Stomach (tissue), 4 donors: Measurements from ENCODE around the gene NCF4.

ENCODE experiments used
- POLR2A ChIP-seq, 4 donors: fragments of 450-650 bp; IDR thresholded peaks; one replicate each; pipeline ENCODE4 v1.6.1; 2016; ENCODE audit warnings: antibody characterized with exemption in 4 of 4, control low read depth in 2 of 4, mild to moderate bottlenecking in 1 of 4, moderate library complexity in 1 of 4
- POLR2AphosphoS5 ChIP-seq, 3 donors: sonication (generic); formaldehyde crosslinking; IDR thresholded peaks; one replicate each; pipeline ENCODE4 v1.6.1; 2016; ENCODE audit warnings: antibody characterized with exemption in 3 of 3
- TF ChIP-seq, protein P1 (sequence below), 7 experiments: fragments of 450-650 bp in 4 of 7; fragments of 200-600 bp in 3 of 7; sonication (generic) in 3 of 7; IDR thresholded peaks; one replicate each; pipeline ENCODE4 v1.5.1; 2016 to 2019; ENCODE audit warnings: antibody characterized with exemption in 7 of 7, control low read depth in 2 of 7, mild to moderate bottlenecking in 1 of 7

DNA sequence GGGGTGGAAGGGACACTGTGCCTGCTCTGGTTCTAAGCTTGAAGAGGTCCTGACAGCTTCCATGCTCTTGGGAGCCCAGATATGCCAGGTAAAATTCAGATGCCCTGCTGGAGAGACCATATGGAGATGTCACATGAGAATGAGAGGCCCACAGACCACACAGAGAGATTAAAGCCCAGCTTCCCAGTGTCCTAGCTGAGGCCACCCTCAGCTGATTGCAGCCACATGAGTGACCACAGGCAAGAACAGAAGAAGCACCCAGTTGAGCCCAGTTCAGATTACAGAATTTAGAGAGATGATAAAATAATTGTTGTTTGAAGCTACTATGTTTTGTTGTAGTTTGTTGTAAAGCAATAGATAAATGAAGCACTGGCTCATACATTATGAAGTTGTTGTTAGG is 29.6 kb upstream of the NCF4 start:
- TF ChIP-seq POLR2A (IDR thresholded peaks at IDR 0.05) (no peak), POLR2AphosphoS5 (IDR thresholded peaks at IDR 0.05) (no peak)
- TF ChIP-seq, protein P1, sequence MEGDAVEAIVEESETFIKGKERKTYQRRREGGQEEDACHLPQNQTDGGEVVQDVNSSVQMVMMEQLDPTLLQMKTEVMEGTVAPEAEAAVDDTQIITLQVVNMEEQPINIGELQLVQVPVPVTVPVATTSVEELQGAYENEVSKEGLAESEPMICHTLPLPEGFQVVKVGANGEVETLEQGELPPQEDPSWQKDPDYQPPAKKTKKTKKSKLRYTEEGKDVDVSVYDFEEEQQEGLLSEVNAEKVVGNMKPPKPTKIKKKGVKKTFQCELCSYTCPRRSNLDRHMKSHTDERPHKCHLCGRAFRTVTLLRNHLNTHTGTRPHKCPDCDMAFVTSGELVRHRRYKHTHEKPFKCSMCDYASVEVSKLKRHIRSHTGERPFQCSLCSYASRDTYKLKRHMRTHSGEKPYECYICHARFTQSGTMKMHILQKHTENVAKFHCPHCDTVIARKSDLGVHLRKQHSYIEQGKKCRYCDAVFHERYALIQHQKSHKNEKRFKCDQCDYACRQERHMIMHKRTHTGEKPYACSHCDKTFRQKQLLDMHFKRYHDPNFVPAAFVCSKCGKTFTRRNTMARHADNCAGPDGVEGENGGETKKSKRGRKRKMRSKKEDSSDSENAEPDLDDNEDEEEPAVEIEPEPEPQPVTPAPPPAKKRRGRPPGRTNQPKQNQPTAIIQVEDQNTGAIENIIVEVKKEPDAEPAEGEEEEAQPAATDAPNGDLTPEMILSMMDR (IDR thresholded peaks at IDR 0.05): no peak
